GM12878 (cell line): Measurements from ENCODE around the gene PEF1. TPM values are rescaled to one million over a fixed set of nuclear protein-coding genes. Genes with fewer than 3 reads are reported as not detected.

ENCODE experiments used
- ATAC-seq: fragments of 200-7000 bp; cut with Tn5 transposase; 3 replicates; pipeline ENCODE4 v1.9.1; 2020; ENCODE audit warnings: mild to moderate bottlenecking, moderate library complexity
- BruUV-seq: library from RNA; stranded (reverse); fragments of 400-500 nt; replicated peaks from 2 replicates; lab custom pipeline; 2021; lab: Mats Ljungman, UMichigan
- CTCF ChIA-PET: fragments of 300-600 bp; sonication (Branson Sonifier 250); formaldehyde crosslinking; extraction: SDS; loops from one replicate; lab custom pipeline; 2021; ENCODE audit warnings: inconsistent platforms; lab: Yijun Ruan, JAX
- POLR2A ChIA-PET: fragments of 350-600 bp; formaldehyde crosslinking; extraction: SDS; loops from one replicate; lab custom pipeline; 2021; ENCODE audit warnings: inconsistent platforms; lab: Charles Lee
- RAD21 ChIA-PET: fragments of 300-600 bp; sonication (Branson Sonifier 250); formaldehyde crosslinking; loops from one replicate; lab custom pipeline; 2023; ENCODE audit warnings: antibody characterized with exemption; ENCODE audit not compliant: unreplicated experiment; lab: Charles Lee
- SMC1A ChIA-PET: fragments of 300-600 bp; sonication (Branson Sonifier 250); formaldehyde crosslinking; loops from one replicate; lab custom pipeline; 2023; ENCODE audit not compliant: unreplicated experiment, uncharacterized antibody; lab: Charles Lee
- DNase-seq: peaks from one replicate; pipeline ENCODE4 v3.0.0-alpha.2; 2011; ENCODE audit warnings: low read depth, low spot score
- FAIRE-seq: peaks from 3 replicates; lab custom pipeline; 2011; peaks lifted over from hg19 to GRCh38; lab: Jason Lieb, UNC
- H2AFZ ChIP-seq: 2 replicates; pipeline ENCODE4 v1.6.0; 2011; ENCODE audit warnings: low read depth, low read length, control low read depth; ENCODE audit not compliant: control insufficient read depth
- H3K27ac ChIP-seq: 2 replicates; pipeline ENCODE4 v1.5.1; 2011; ENCODE audit warnings: control low read depth; ENCODE audit not compliant: control insufficient read depth, insufficient read depth
- H3K27me3 ChIP-seq, 2 experiments: replicated peaks in 1 of 2; 2 replicates each; pipeline versions ENCODE4 v1.6.0 to v1.6.1; 2011; ENCODE audit warnings: low read length in 1 of 2; ENCODE audit not compliant: control insufficient read depth in 2 of 2, insufficient read depth in 2 of 2
- H3K36me3 ChIP-seq, 2 experiments: 2 replicates each; pipeline ENCODE4 v1.5.1; 2011; ENCODE audit warnings: low read length in 1 of 2; ENCODE audit not compliant: control insufficient read depth in 2 of 2, insufficient read depth in 2 of 2
- H3K4me1 ChIP-seq: 2 replicates; pipeline ENCODE4 v1.6.1; 2011; ENCODE audit warnings: mild to moderate bottlenecking, low read length, moderate library complexity, mixed read lengths; ENCODE audit not compliant: control insufficient read depth, insufficient read depth
- H3K4me2 ChIP-seq: 2 replicates; pipeline ENCODE4 v1.6.0; 2011; ENCODE audit warnings: control low read depth; ENCODE audit not compliant: control insufficient read depth, insufficient read depth
- H3K4me3 ChIP-seq: fragments of 200-600 bp; sonication (generic); 2 replicates; pipeline ENCODE4 v1.5.1; 2016
- H3K79me2 ChIP-seq: 2 replicates; pipeline ENCODE4 v1.6.0; 2011; ENCODE audit warnings: low read length; ENCODE audit not compliant: control insufficient read depth, insufficient read depth
- H3K9ac ChIP-seq: 2 replicates; pipeline ENCODE4 v1.8.0; 2011; ENCODE audit warnings: low read length, control low read depth, mixed read lengths; ENCODE audit not compliant: control insufficient read depth, insufficient read depth
- H3K9me3 ChIP-seq: replicated peaks from 3 replicates; pipeline ENCODE4 v1.5.1; 2011; ENCODE audit warnings: mild to moderate bottlenecking, low read length; ENCODE audit not compliant: control insufficient read depth, insufficient read depth
- H4K20me1 ChIP-seq: 2 replicates; pipeline ENCODE4 v1.6.0; 2011; ENCODE audit not compliant: control insufficient read depth, insufficient read depth
- ASH2L ChIP-seq: fragments of 300-600, 200-600 bp; sonication (generic); IDR thresholded peaks from 2 replicates; pipeline ENCODE4 v1.6.1; 2017; ENCODE audit warnings: low read depth, mild to moderate bottlenecking, borderline replicate concordance
- BMI1 ChIP-seq: fragments of 450-650 bp; IDR thresholded peaks from 2 replicates; pipeline ENCODE4 v1.6.1; 2016; ENCODE audit warnings: mild to moderate bottlenecking, moderate library complexity, borderline replicate concordance
- BRCA1 ChIP-seq: IDR thresholded peaks from 2 replicates; pipeline ENCODE4 v1.6.1; 2011; ENCODE audit warnings: low read depth, low read length, improper control_type of control experiment
- NFYB ChIP-seq: IDR thresholded peaks from 2 replicates; pipeline ENCODE4 v1.6.1; 2011; ENCODE audit warnings: low read depth, mild to moderate bottlenecking, low read length, improper control_type of control experiment, moderate library complexity; ENCODE audit not compliant: insufficient read depth
- ZNF274 ChIP-seq: IDR thresholded peaks from one replicate; pipeline ENCODE4 v1.8.0; 2011; ENCODE audit not compliant: insufficient read length, insufficient read depth
- WGBS: methylation state at CpG from one replicate; pipeline ENCODE4 v1.1.6; 2016; ENCODE audit warnings: low lambda C conversion rate; ENCODE audit not compliant: insufficient replicate concordance, insufficient coverage; ENCODE audit errors: missing lambda C conversion rate; 5-methylcytosine and 5-hydroxymethylcytosine counted together
- in situ Hi-C: fragments of 300-500 bp; cut with MboI; formaldehyde crosslinking; loops from 9 replicates; pipeline ENCODE4 v1.14.3; 2018; ENCODE audit warnings: mixed read lengths
- intact Hi-C: fragments of 100-400 bp; cut with micrococcal nuclease; formaldehyde crosslinking; loops from one replicate; pipeline ENCODE4 v1.14.2; 2022; ENCODE audit not compliant: unreplicated experiment
- polyA plus RNA-seq, 11 experiments: library from polyadenylated mRNA; depleted of rRNA in 4 of 11; unstranded in 6 of 11; stranded (reverse) in 5 of 11; fragments of >200 nt; fragmentation: Nextera tagmentation in 4 of 11; fragmentation: Illumina TruSeq in 1 of 11; extraction: Ambion mirVana in 4 of 11; extraction: Trizol in 1 of 11; gene quantifications; 1 replicate in 1 of 11; 2 replicates in 10 of 11; pipeline versions ENCODE4 v1.2.1 to v1.2.3, GENCODE V29; 2011 to 2016; ENCODE audit warnings: inconsistent platforms in 2 of 11, missing spikeins in 2 of 11, low read depth in 1 of 11
- total RNA-seq, 4 experiments: library from RNA; depleted of rRNA in 3 of 4; stranded (reverse); fragments of >200 nt in 3 of 4; fragmentation: Illumina TruSeq in 1 of 4; extraction: Trizol in 1 of 4; gene quantifications; 2 replicates each; pipeline versions ENCODE4 v1.2.1 to v1.2.3, GENCODE V29; 2013 to 2021
- TF ChIP-seq, protein P1 (sequence below): IDR thresholded peaks from 2 replicates; pipeline ENCODE4 v1.6.1; 2011; ENCODE audit warnings: borderline replicate concordance, low read depth, mild to moderate bottlenecking, moderate library complexity, low read length; ENCODE audit not compliant: insufficient read depth, poor library complexity, severe bottlenecking
- TF ChIP-seq, protein P2 (sequence below): IDR thresholded peaks from 2 replicates; pipeline ENCODE4 v1.6.1; 2012; ENCODE audit warnings: improper control_type of control experiment, low read depth, low read length; ENCODE audit not compliant: insufficient replicate concordance

Gene PEF1
- total and polyA plus RNA-seq, 10 of the 15 experiments (the other 5 are each of a cell fraction or from before 2014, with no cell fraction given), result 27.1 to 107 (median 79.0) TPM

GRCh38 chr1:31688233-31688918, 43.7 kb upstream of the PEF1 start:
- no peaks in the 10 kb centered on the region for H3K79me2 ChIP-seq
- 52% methylated on average over 7 of the region's 8 CpGs for WGBS
- no peak for FAIRE-seq
- H3K9ac ChIP-seq, result no peak overlapping the region
- no peak overlapping the region for H3K4me3 ChIP-seq
- in situ Hi-C loops, result no loop called here
- H3K9me3 ChIP-seq, result no peaks in the 10 kb centered on the region
- SMC1A ChIA-PET, result interaction anchor here (0.9 to 1.2 kb wide), 4 partner anchors 9 to 22 kb away, joined by 3 read pairs; no protein-coding TSS in a partner anchor
- peaks cover 1 to 2% of the 10 kb centered on the region in 2 experiments for H3K27me3 ChIP-seq
- peaks cover 3% of the 10 kb centered on the region; the same call in 1 of the 2 replicates for H3K4me1 ChIP-seq
- no peaks in the 10 kb centered on the region for H4K20me1 ChIP-seq
- intact Hi-C loops, result no loop called here
- no peaks in the 10 kb centered on the region for H3K36me3 ChIP-seq
- CTCF ChIA-PET, result no interaction called here
- H2AFZ ChIP-seq, result no peak overlapping the region
- no peak overlapping the region for H3K4me2 ChIP-seq
- no TSS peak for BruUV-seq
- POLR2A ChIA-PET, result interaction anchor here (0.5 to 1.1 kb wide), 2 partner anchors 17 to 270 kb away, joined by 3 to 5 read pairs; no protein-coding TSS in a partner anchor
- DNase-seq, result no peak
- RAD21 ChIA-PET, result interaction anchor here (1.0 kb wide), 1 partner anchor 12 kb away, joined by 4 read pairs; no protein-coding TSS in a partner anchor
- no peak overlapping the region for H3K27ac ChIP-seq
- no peak for ATAC-seq
- TF ChIP-seq, protein P1, sequence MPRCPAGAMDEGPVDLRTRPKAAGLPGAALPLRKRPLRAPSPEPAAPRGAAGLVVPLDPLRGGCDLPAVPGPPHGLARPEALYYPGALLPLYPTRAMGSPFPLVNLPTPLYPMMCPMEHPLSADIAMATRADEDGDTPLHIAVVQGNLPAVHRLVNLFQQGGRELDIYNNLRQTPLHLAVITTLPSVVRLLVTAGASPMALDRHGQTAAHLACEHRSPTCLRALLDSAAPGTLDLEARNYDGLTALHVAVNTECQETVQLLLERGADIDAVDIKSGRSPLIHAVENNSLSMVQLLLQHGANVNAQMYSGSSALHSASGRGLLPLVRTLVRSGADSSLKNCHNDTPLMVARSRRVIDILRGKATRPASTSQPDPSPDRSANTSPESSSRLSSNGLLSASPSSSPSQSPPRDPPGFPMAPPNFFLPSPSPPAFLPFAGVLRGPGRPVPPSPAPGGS, result no peak
- TF ChIP-seq ZNF274, result no peak
- TF ChIP-seq NFYB, result no peak
- TF ChIP-seq BMI1, result no peak
- TF ChIP-seq, protein P2, sequence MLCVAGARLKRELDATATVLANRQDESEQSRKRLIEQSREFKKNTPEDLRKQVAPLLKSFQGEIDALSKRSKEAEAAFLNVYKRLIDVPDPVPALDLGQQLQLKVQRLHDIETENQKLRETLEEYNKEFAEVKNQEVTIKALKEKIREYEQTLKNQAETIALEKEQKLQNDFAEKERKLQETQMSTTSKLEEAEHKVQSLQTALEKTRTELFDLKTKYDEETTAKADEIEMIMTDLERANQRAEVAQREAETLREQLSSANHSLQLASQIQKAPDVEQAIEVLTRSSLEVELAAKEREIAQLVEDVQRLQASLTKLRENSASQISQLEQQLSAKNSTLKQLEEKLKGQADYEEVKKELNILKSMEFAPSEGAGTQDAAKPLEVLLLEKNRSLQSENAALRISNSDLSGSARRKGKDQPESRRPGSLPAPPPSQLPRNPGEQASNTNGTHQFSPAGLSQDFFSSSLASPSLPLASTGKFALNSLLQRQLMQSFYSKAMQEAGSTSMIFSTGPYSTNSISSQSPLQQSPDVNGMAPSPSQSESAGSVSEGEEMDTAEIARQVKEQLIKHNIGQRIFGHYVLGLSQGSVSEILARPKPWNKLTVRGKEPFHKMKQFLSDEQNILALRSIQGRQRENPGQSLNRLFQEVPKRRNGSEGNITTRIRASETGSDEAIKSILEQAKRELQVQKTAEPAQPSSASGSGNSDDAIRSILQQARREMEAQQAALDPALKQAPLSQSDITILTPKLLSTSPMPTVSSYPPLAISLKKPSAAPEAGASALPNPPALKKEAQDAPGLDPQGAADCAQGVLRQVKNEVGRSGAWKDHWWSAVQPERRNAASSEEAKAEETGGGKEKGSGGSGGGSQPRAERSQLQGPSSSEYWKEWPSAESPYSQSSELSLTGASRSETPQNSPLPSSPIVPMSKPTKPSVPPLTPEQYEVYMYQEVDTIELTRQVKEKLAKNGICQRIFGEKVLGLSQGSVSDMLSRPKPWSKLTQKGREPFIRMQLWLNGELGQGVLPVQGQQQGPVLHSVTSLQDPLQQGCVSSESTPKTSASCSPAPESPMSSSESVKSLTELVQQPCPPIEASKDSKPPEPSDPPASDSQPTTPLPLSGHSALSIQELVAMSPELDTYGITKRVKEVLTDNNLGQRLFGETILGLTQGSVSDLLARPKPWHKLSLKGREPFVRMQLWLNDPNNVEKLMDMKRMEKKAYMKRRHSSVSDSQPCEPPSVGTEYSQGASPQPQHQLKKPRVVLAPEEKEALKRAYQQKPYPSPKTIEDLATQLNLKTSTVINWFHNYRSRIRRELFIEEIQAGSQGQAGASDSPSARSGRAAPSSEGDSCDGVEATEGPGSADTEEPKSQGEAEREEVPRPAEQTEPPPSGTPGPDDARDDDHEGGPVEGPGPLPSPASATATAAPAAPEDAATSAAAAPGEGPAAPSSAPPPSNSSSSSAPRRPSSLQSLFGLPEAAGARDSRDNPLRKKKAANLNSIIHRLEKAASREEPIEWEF, result no peak
- no peak for TF ChIP-seq ASH2L
- TF ChIP-seq BRCA1, result no peak
